Embryonic facial prominence (tissue), 1 donor: ENCODE data around the gene AHRR.
"Not testable (repeated sequence)": the region's sequence is repeated elsewhere in the genome, so short reads cannot be mapped to it uniquely, and the experiment has no call there.

Experiments
- DNase-seq: peaks from one replicate; pipeline ENCODE4 v3.0.0-alpha.2; 2016; ENCODE audit errors: extremely low spot score

The AHRR gene

DNA sequence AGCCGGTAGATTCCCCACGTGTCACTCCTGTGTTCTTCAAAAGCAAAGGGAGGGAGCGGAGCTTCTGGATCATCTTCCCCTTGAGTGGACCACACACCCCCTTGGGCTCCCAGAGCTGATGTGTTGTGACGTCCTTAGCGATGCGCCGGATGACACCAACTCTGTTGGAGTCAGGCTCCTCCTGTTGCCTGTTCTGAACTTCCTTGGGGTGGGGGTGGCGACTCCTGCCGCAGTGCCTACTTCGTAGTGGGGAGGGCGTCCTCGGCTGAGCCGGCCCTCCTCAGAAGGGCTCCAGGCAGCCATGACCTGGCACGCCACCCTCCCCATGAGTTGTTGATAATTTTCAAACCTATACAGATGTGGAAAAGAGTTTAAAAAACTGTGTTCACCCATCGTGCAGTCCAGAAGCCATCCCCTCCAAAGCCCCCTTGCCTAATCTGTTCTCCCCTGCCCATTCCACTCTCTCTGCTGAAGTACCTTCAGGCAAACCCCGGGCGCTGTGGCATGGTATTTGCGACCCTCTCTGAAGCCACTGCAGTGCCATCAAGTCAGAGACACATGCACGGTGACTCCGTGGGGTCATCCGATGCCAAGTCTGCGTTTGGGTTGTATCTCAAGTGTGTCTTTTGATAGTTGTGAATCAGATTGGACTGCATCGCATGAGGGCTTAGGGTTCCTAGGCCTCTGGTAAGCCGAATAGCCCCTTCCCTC is 138.2 kb downstream of the AHRR start:
- DNase-seq = no peak

DNA sequence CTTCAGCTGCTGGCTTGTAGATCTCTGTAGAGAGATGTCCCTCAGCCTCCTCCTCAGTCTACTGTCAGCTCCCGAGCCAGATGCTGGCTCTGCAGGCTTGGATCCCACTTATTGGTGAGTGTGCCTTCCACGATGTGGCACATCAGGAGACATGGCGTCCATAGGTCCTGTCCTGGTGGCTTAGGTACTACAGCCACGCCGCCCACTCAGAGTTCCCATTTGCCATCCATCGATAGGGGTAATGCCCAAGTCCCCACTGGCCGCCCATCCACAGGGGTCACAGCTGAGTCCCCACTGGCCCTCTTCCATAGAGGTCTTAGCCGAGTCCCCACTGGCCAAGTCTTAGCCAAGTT is 138.7 kb downstream of the AHRR start:
- DNase-seq = no peak

- DNase-seq = no peak
Measured at GRCh38 chr5:462051-462481, 140.6 kb downstream of the AHRR start.

DNA sequence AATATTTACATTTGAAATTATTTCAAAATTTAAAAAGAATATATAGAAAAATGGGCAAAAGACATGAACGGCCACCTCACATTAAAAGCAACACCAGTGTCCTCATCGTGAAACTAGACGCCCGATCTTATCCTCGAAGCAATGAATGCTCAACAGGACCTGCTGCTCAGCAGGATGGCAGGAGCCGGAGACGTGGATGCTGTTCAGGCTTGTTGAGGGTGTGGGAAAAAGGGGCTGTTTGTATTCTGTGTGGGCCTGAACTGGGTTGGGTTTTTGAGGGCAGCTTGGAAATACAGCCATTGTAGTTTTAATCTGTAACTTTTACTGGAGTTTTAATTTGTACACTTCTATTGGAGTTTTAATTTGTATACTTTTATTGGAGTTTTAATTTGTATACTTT is 141.8 kb downstream of the AHRR start:
- no peak for DNase-seq

GRCh38 chr5:463952-464351 is 142.4 kb downstream of the AHRR start:
- DNase-seq = no peak

- no peak for DNase-seq
Measured at GRCh38 chr5:464446-464842, 142.9 kb downstream of the AHRR start.

- no peak for DNase-seq
Measured at GRCh38 chr5:464843-465590, 143.5 kb downstream of the AHRR start.

DNA sequence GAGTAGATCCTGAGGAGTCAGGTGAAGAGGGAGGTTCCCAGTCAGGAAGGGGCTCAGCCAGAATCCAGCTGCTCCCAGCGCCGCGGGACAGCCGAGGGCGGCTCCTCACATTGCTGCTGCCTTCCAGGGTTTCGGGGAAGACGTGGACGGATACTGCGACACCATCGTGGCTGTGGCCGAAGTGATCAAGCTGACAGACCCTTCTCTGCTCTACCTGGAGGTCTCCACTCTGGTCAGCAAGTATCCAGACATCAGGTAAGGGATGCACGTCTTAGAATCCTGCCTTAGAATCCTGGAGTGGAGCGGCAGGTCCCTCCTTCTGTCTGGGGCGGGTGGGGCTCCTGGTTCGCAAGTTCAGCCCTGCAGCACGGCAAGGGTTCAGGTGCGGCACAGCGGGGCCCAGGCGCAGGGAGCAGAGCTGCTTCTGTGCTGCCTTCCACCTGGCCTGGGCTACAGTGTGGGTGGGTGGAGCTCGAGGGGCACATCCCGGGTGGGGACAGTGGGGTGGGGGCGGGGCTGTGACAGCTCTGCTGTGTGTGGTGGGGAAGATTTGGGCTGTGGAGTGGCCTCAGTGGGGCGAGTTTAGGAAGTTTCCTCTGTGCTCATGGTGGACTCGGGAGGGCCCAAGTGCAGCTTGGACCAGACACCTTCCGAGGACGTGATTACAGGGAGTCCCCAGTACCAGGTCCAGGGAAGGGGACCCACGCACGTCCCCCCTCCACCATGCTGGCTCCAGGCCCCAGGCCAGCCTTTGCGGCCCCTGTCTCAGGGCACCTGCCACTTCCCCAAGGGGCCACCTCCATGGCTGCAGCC is 144.3 kb downstream of the AHRR start:
- no peak for DNase-seq

DNA sequence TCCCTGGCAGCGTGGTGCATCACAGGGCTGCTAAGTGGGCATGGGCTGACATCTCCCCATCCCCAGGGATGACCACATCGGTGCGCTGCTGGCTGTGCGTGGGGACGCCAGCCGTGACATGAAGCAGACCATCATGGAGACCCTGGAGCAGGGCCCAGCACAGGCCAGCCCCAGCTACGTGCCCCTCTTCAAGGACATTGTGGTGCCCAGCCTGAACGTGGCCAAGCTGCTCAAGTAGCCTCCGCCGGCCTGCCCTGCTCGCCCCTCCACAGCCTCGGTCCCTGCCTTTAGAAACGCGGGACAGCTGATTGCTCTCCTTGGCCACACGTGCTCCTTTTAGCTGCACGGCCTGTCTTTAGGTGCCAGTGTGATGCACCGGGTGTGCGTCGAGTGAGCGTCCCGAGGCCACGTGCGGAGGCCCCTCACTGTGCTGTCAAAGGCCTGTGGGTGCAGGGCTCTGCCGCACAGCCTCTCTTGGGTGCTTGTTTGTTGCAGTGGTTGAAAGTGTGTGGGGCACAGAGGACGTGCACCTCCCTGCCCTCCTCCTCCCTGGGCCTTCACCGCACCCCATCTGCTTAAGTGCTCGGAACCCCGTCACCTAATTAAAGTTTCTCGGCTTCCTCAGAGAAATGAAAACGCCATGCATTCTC is 145.3 kb downstream of the AHRR start:
- DNase-seq = no peak

DNA sequence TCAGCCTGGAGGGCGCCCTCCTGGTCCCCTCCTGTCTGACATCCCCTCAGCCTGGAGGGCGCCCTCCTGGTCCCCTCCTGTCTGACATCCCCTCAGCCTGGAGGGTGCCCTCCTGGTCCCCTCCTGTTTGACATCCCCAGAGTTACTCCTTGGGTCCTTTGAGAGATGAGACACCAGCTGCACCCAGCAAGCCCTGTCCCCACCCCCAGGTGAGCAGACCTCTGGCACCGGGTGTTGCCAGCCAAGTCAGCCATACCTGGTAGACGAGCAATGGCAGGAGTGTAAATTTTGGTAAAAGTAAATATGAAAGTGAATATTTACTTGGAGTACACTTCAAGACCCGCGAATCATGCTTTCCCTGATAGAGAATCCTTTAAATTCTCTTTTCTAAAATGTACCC is 146.9 kb downstream of the AHRR start:
- no peak for DNase-seq

DNA sequence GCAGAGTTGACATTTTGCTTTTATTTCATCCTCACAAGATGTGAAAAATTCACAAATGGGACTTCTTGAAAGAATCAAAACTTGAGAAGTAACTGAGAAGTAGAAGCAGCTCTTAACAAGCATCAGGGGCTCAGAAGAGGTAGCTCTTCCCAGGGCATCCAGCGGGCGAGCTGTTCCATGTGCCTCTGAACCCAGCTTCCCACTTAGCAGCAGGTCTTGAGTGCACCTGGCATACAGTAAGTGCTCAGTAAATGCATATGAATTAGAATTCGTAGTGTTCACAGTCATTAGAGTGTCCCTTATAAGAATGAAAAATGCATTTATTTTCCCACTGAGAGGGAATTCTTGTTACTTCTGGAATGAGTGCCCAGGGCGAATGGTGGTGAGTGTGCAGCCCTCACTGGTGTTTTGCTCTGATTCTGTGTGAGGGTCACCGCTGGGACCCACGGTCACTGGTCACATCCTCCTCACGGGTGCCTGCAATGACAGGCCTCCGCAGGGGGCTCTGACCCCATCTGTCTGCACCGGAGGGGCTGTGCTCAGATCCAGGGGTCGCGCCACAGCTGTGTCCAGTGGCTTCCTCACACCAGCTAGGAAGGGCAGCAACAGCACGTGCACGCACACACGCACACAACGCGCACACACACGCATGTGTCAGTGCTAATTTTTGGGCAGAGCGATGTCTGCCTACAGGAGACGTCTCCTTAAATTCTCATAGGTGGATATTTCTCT is 148.4 kb downstream of the AHRR start:
- DNase-seq = no peak

GRCh38 chr5:470961-471749 is 149.6 kb downstream of the AHRR start:
- DNase-seq = no peak

- no peak for DNase-seq
Measured at GRCh38 chr5:471750-472058, 150.2 kb downstream of the AHRR start.

DNA sequence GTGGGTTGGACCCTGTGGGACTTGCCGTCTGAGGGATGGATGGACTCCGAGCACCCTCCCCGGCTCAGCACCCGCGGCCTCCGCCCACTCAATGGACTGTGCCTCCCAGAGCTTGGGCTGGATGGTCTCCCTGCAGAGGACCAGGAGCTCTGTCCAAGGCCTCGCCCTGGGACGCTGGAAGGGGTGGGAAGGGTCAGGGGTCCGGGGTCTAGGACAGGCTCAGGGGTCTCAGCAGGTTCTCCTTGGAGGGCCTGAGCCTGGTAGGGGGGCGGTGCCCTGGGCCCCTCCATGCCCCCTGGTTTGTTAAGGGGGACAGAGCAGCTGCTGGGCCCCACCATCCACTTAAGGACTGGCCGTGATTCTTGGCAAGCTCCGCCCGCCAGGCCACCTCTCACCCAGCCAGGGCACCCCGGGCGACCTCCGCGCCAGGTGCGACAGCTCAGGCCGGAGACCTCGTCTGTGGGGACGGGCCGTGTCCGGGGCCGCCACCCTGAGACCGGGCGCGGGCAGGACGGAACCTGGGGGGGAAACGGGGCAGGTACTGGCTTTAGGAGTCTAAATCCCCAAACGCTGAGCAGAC is 150.7 kb downstream of the AHRR start:
- no peak for DNase-seq

DNA sequence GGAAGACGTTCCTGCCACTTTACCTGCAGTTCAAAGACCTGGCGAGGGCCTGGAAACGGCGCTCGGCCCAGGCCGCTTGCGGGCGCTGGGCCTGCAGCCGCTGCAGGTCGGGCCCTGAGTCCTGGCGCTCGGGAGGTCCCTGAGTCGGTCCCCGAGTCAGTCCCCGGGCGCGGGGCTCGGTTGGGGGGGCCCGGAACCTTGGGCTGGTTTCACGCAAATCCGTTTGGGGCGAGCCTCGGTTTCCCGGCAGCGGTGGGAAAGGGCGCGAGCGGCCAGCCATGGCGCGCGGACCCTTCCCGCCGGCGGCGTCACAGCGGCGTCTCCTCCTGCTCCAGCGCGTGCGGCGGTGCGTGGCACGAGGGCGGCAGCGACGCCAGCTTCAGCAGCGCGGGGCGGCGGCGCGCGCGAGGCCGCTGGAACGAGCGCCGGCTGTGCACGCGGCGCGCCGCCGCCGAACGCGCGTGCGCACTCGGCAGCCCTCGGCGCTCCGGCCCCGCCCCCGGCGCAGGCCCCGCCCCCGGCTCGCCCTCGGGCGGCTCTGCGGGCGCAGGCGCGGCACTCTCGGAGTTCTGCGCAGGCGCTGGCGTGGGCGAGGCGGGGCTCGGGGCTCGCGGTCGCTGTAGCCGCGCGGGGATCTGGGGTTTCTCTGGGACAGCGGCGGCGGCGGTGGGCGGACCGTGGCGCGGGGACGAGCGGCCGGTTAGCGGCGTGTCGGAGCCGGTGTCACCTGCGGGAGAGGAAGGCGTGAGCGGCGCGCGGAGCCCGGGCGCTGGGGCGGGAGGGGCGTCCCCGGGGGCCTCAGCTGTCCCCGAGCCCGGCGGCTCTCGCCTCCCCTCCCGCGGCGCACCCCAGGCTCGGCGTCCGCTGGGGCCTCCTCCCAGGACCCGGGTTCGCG is 151.4 kb downstream of the AHRR start:
- DNase-seq = peak; percentile 59

- no peak for DNase-seq
Measured at GRCh38 chr5:473551-474192, 152.2 kb downstream of the AHRR start.

GRCh38 chr5:474232-474839 is 152.8 kb downstream of the AHRR start:
- not testable (repeated sequence) for DNase-seq

DNA sequence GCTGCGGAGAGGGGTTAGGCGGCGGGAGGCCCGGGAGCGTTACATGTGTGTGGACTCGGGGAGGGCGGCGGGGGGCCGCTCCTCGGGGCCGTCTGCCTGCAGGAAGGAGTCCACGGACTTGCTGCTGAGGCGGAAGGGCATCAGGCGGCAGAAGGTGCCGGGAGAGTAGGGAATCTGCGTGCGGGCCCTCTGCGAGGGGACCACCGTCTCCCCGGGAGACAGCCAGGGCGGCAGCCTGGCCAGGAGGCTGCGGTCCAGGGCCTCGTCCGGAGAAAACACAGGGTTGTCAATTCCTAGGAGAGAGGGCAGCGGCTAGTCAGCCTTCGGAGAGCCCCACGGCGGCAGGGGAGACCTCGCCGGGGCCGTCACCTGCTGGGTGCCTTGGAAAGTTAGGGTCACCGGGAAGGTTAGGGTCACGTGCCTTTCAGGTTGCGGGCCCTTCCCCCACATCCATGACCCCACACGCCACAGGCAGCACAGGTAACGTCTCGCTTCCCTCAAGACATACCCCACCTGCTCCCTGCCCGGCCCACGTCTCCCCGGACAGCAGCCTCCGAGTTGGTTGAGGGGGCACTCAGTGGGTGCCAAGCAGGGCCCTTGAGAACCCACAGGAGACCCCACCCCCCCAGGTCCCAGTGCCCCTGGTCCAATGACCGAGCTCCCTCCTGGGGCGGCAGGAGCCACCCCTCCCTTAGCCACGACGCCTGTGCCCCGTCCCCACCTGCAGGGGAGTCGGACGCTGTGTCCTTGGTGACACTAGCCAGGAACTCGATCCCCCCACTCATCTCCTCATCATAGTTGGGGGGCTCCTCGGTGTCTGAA is 153.5 kb downstream of the AHRR start:
- DNase-seq = no peak
